Neutrophil (primary cell): ENCODE measurements around the gene FAM50B.

Source experiments
- H3K27ac ChIP-seq: fragments of 200-600 bp; sonication (generic); 2 replicates; pipeline ENCODE4 v1.5.1; 2016; ENCODE audit warnings: mild to moderate bottlenecking, moderate library complexity
- H3K27me3 ChIP-seq: fragments of 200-600 bp; sonication (generic); 2 replicates; pipeline ENCODE4 v1.6.0; 2016; ENCODE audit warnings: mild to moderate bottlenecking
- H3K36me3 ChIP-seq: fragments of 200-600 bp; sonication (generic); 2 replicates; pipeline ENCODE4 v1.5.1; 2017
- H3K4me1 ChIP-seq, 2 experiments: fragments of 200-600 bp in 1 of 2; sonication (generic) in 1 of 2; 1 replicate in 1 of 2; 2 replicates in 1 of 2; pipeline versions ENCODE4 v1.5.1 to v1.6.1; 2013 to 2016; ENCODE audit warnings: low read depth in 1 of 2, low read length in 1 of 2, mild to moderate bottlenecking in 1 of 2, moderate library complexity in 1 of 2; ENCODE audit not compliant: control insufficient read depth in 1 of 2, insufficient read depth in 1 of 2
- H3K4me3 ChIP-seq, 2 experiments: fragments of 200-600 bp in 1 of 2; sonication (generic) in 1 of 2; 1 replicate in 1 of 2; 2 replicates in 1 of 2; pipeline ENCODE4 v1.5.1; 2013 to 2016; ENCODE audit warnings: low read depth in 1 of 2, low read length in 1 of 2, mild to moderate bottlenecking in 1 of 2, moderate library complexity in 1 of 2
- H3K9me3 ChIP-seq: fragments of 200-600 bp; sonication (generic); 2 replicates; pipeline ENCODE4 v1.5.1; 2016
- CTCF ChIP-seq: fragments of 200-600 bp; sonication (generic); IDR thresholded peaks from 2 replicates; pipeline ENCODE4 v1.5.1; 2016; ENCODE audit warnings: antibody characterized with exemption

The FAM50B gene

GRCh38 chr6:3814539-3814938 is 34.6 kb upstream of the FAM50B start:
- Histone ChIP-seq H3K27ac (no peak overlapping the region), H3K36me3 (no peaks in the 10 kb centered on the region), H3K4me1 (no peaks in the 10 kb centered on the region)

DNA sequence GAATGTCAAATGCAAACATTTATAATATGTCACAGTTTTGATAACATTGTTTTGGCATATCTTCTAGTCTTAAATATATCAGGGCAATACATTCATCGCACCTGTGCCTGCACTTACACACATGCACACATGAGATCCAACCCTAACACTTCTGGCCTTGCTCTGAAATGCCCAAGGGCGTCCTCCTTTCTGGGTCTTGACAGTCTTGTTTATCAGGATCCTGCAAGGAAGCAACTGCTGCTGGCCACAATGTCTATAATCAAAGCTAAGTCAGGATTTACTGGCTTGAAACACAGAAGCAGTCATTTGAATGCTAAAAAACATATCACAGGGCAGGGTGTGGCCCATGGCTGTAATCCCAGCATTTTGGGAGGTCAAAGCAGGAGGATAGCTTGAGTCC is 32.9 kb upstream of the FAM50B start:
- Histone ChIP-seq H3K27me3 (peaks cover 19% of the 10 kb centered on the region), H3K9me3 (no peaks in the 10 kb centered on the region), H3K4me3 (no peak overlapping the region), H3K36me3 (no peaks in the 10 kb centered on the region), H3K4me1 (no peaks in the 10 kb centered on the region), H3K27ac (no peak overlapping the region)
- TF ChIP-seq CTCF, result no peak

More at GRCh38 chr6:3814539-3814938, 34.6 kb upstream of the FAM50B start:
- H3K9me3 ChIP-seq, result no peaks in the 10 kb centered on the region
- peaks cover 19% of the 10 kb centered on the region for H3K27me3 ChIP-seq
- no peak for TF ChIP-seq CTCF
- no peak overlapping the region for H3K4me3 ChIP-seq

DNA sequence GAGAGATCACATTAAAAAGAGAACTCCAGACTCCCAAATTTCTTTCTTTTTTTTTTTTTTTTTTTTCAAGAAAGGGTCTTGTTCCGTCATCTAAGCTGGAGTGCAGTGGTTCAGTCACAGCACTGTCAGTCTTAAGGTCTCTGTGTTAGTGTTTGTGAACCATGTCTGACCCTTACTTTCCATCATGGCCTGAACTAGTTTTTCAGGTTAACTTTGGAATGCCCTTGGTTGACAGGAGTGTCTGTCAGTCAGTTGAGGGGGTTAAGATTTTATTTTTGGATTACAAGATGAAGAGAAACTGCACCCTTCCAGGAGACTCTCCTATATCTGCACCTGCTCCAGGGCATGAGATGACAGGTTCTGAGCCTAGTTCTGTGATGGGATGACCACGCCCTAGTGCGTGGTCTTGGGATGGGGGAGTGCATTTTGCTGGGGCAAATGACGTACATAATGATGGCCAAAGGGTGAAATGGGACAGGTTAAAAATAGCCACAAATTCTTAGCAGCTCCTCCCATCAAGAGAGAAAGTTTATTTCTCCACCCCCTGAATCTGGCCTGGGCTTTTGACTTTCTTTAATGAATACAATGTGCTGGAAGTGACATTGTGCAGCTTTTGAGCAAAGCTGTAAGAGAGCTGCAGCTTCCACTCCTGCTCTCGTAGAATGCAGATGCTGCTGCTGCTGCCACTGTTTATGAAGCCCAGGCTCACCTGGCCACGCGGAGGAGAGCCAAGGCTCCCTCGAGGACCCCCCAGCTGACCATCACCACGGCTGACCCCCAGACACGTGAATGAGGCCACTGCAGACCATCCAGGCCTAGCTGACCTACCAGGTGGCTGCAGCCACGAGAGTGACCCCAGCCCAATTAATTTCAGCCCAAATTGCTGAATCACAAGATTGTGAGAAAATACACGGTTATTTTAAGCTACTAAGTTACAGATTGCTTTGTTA is 29.7 kb upstream of the FAM50B start:
- TF ChIP-seq CTCF, result no peak
- Histone ChIP-seq H3K27me3 (no peaks in the 10 kb centered on the region), H3K36me3 (no peaks in the 10 kb centered on the region), H3K4me1 (no peaks in the 10 kb centered on the region), H3K4me3 (no peak overlapping the region), H3K27ac (no peak overlapping the region), H3K9me3 (no peaks in the 10 kb centered on the region)

DNA sequence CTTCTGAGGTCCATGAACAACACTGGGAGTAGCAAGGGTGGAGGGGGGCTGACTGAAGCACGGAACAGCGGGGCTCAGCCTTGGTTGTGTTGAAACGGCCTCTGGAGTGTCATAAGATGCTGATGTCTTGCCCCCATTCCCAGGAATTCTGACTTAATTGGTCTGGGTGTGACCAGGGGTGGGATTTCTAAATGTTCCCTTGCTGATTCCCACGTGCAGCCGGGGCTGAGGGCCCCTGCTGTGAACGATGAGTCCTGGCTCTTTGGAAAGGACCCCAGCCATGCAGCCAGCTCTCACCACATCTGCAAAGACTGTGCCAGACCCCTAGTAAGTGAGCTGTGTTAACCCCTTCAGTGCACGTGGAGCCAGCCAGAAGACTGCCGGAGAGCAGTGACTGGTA is 28.6 kb upstream of the FAM50B start:
- H3K27me3 ChIP-seq, result no peaks in the 10 kb centered on the region
- no peak overlapping the region for H3K4me3 ChIP-seq
- H3K9me3 ChIP-seq, result no peaks in the 10 kb centered on the region
- no peaks in the 10 kb centered on the region for H3K36me3 ChIP-seq
- no peaks in the 10 kb centered on the region for H3K4me1 ChIP-seq
- H3K27ac ChIP-seq, result no peak overlapping the region
- TF ChIP-seq CTCF, result no peak

DNA sequence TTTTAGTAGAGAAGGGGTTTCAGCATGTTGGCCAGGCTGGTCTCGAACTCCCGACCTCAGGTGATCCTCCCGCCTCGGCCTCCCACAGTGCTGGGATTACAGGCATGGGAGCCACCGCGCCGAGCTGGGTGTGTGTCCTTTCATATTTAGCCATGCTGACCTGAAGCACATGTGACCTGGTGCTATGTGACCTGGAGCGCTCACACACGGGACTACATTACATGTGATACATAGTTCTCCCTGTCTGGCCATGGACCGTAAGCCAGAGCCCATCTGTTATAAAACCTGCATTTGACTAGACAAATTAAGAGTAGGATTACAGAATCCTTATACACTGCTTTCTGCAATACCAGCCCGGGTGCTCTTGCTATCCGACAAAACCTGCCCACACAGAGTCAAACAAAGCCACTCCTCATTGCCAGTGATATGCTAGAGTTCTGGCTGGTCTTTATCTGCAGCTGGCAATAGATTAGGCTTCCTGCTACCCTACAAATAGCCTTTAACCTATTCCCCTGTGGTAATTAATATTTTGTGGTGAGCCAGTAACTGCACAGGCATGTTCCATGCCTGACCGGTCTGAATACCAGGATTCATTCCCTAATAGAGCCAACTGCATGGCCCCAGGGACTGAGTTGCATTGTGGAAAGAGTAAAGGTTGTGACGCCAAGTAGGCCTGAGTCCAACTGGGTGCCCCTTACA is 26.3 kb upstream of the FAM50B start:
- H3K4me3 ChIP-seq, result no peak overlapping the region
- H3K36me3 ChIP-seq, result no peaks in the 10 kb centered on the region
- no peak overlapping the region for H3K27ac ChIP-seq
- no peaks in the 10 kb centered on the region for H3K4me1 ChIP-seq
- no peaks in the 10 kb centered on the region for H3K27me3 ChIP-seq
- TF ChIP-seq CTCF, result no peak
- no peaks in the 10 kb centered on the region for H3K9me3 ChIP-seq
